ENCODE results near the gene SPACA6.

Gene SPACA6

DNA sequence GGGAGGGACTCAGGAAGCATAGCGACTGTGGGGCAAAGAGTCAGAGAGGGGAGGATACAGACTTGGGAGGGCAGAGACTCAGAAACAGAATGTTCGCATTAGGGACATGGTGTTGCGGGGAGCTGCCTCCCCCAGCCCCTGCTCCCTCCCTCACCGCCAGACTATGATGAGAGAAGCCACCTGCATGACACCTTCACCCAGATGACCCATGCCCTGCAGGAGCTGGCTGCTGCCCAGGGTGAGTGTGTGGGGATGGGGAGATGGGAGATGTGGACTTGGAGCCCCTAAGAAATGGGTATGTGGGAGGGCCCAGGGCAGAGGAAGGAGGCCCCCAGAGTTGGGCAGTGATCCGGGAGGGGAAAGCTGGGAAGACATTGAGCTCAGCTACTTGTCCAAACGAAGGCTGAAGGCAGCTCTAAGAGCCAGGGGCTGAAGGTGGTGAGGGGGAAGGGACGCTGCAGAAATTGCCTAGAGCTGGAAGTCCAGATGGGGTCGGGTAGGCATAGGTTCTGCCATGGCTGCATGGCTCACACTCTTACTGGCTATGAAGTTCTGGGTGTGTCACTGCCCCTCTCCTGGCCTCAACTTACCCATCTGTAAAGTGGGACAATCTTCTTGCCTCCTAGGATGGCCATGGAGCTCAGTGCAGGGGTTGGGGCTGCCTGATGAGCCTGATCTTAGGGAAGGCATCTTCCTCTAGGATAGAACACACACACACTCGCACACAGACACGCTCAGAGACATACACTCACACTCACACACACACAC is 1.4 kb downstream of the SPACA6 start:
- H3K4me1 ChIP-seq (ENCODE audit: insufficient read depth, low read length), result no peaks in the 10 kb centered on the region; the same call in 1 of the 2 replicates
- no peaks in the 10 kb centered on the region for H3K36me3 ChIP-seq (ENCODE audit: insufficient read depth, low read length)
- no peaks in the 10 kb centered on the region for H3K9me3 ChIP-seq (ENCODE audit: control insufficient read depth, insufficient read depth, low read length)
- H3K9ac ChIP-seq (ENCODE audit: low read depth, low read length), result no peak overlapping the region

DNA sequence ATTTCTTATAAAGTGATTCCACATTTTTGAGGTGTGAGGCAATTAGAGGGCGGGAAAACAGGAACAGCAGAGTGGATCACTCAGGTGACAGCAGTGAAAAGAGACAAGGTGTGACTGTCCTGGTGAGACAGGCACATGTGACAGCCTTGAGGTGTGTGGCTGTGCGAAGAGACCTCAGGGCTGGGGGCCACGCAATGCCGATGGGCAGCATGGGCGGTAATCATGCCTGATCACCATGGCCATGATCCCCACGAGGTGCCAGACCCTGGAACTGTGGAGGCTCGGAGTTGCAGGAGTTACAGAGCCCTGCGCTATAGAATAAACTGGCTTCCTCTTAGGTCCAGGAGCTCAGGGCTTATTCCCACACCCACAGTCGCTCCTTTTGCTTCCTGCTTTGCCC is 2.0 kb downstream of the SPACA6 start:
- Histone ChIP-seq H3K9ac (ENCODE audit: low read depth, low read length) (no peak overlapping the region), H3K4me1 (ENCODE audit: insufficient read depth, low read length) (no peaks in the 10 kb centered on the region; the same call in 1 of the 2 replicates), H3K9me3 (ENCODE audit: control insufficient read depth, insufficient read depth, low read length) (no peaks in the 10 kb centered on the region), H3K36me3 (ENCODE audit: insufficient read depth, low read length) (no peaks in the 10 kb centered on the region)

DNA sequence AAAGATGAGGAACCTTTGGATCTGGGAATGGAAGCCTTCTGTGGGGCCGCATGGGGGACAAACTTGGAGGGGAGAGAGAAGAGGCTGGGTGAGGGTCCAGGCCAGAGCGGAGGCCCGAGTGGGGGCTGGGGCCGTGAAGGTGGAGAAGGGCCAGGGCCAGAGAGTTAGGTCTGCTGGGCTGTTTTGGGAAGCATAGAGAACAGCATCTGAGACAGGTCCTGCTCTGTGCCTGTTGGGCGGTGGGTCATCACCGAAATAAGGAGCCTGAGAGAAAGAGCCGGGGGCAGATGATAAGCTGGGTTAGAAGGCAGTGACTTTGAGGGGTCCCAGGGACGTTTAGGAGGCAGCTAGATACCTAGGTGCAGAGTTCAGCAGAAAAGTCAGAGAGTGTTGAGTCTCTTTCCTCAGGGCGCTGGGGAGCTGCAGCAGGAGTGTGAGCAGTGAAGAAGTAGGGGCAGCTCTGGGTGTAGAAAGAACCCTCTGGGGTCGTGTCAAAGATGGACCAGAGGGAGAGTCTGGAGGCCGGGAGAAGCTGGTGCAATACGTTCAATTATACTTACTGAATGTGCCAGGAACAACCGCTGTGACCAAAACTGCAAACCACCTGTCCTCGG is 2.7 kb downstream of the SPACA6 start:
- Histone ChIP-seq H3K9ac (ENCODE audit: low read depth, low read length) (no peak overlapping the region), H3K4me1 (ENCODE audit: insufficient read depth, low read length) (no peaks in the 10 kb centered on the region; the same call in 1 of the 2 replicates), H3K9me3 (ENCODE audit: control insufficient read depth, insufficient read depth, low read length) (no peaks in the 10 kb centered on the region), H3K36me3 (ENCODE audit: insufficient read depth, low read length) (no peaks in the 10 kb centered on the region)

DNA sequence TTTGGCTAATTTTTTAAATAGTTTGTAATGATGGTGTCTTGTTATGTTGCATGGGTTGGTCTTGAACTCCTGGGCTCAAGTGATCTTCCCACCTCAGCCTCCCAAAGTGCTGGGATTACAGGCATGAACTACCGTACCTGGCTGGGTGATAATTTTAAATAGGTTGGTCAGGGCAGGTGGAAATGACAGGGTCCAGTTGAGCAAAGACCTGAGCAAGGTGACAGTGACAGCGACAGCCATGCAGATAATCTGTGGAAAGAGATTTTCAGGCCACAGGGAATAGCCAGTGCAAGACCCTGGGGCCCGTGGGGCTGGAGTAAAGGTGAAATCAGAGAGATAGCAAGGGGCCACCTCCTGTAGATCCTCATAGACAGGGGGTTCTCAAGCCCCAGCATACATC is 3.5 kb downstream of the SPACA6 start:
- no peaks in the 10 kb centered on the region for H3K9me3 ChIP-seq (ENCODE audit: control insufficient read depth, insufficient read depth, low read length)
- peaks cover 5% of the 10 kb centered on the region; the same call in 1 of the 2 replicates for H3K4me1 ChIP-seq (ENCODE audit: insufficient read depth, low read length)
- no peaks in the 10 kb centered on the region for H3K36me3 ChIP-seq (ENCODE audit: insufficient read depth, low read length)
- no peak overlapping the region for H3K9ac ChIP-seq (ENCODE audit: low read depth, low read length)

DNA sequence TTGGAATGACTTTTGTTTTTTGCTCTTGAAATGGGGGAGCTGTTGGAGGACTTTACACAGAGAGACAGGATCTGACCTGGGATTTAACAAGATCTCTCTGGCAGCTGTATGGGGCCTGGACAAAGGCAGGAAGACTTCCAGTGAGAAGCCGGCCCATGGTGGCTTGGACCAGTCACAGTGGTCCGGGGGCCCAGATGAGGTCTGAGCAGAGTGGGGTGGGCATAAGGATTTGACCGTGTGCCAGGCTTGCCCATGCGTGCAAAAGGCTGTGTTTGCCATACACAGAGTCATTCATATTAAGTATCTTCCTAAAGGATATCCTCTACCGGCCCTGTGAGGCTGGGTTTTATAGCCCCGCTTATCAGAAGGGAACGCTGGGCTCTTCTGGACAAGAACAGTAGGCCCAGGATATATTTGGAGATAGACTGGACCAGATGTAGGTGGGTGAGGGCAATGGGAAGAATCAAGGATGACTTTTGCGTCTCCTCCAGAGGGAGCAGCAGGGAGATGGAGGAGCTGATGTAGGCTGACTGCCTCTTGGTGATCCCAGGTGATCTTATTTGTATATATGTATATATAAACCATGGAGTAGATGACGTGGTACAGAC is 4.1 kb downstream of the SPACA6 start:
- no peak overlapping the region for H3K9ac ChIP-seq (ENCODE audit: low read depth, low read length)
- H3K9me3 ChIP-seq (ENCODE audit: control insufficient read depth, insufficient read depth, low read length), result no peaks in the 10 kb centered on the region
- peaks cover 7% of the 10 kb centered on the region; the same call in 1 of the 2 replicates for H3K4me1 ChIP-seq (ENCODE audit: insufficient read depth, low read length)
- H3K36me3 ChIP-seq (ENCODE audit: insufficient read depth, low read length), result no peaks in the 10 kb centered on the region

DNA sequence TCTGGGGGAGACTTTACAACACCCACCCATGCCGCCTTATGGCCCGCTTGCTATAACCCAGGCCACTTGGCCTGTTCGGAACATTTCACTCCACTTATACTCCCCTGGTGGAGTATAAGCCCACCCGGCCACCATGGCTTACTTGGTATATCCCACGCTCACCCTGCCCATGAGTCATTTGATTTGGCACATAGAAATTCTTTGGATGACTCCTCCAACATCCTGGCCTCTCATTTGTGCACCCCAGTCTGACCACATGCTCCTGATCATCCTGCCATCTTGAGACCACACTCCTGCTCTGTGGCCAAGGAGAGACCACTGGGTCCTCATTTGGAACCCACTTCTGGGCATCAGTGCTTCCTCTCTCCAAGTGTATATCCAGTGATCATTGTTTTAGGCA is 5.2 kb downstream of the SPACA6 start:
- no peak overlapping the region for H3K9ac ChIP-seq (ENCODE audit: low read depth, low read length)
- no peaks in the 10 kb centered on the region for H3K36me3 ChIP-seq (ENCODE audit: insufficient read depth, low read length)
- H3K9me3 ChIP-seq (ENCODE audit: control insufficient read depth, insufficient read depth, low read length), result no peaks in the 10 kb centered on the region
- H3K4me1 ChIP-seq (ENCODE audit: insufficient read depth, low read length), result peaks cover 7% of the 10 kb centered on the region; the same call in 1 of the 2 replicates

DNA sequence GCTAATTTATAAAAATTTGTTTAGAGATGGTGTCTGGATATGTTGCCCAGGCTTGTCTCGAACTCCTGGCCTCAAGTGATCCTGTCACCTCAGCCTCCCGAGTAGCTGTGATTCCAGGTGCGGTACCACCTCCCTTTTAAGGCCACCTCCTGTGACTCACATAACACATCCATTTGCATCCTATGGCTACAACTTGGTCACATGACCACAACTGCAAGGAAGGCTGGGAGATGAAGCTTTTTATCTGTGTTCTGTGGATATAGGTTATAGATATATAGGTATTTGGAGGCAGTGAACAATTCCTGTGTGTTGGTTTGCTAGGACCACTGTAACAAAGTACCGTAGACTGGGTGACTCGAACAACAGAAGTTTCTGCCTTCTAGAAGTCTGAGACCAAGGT is 6.0 kb downstream of the SPACA6 start:
- no peaks in the 10 kb centered on the region for H3K36me3 ChIP-seq (ENCODE audit: insufficient read depth, low read length)
- peaks cover 7% of the 10 kb centered on the region; the same call in 1 of the 2 replicates for H3K4me1 ChIP-seq (ENCODE audit: insufficient read depth, low read length)
- H3K9ac ChIP-seq (ENCODE audit: low read depth, low read length), result no peak overlapping the region
- no peaks in the 10 kb centered on the region for H3K9me3 ChIP-seq (ENCODE audit: control insufficient read depth, insufficient read depth, low read length)

DNA sequence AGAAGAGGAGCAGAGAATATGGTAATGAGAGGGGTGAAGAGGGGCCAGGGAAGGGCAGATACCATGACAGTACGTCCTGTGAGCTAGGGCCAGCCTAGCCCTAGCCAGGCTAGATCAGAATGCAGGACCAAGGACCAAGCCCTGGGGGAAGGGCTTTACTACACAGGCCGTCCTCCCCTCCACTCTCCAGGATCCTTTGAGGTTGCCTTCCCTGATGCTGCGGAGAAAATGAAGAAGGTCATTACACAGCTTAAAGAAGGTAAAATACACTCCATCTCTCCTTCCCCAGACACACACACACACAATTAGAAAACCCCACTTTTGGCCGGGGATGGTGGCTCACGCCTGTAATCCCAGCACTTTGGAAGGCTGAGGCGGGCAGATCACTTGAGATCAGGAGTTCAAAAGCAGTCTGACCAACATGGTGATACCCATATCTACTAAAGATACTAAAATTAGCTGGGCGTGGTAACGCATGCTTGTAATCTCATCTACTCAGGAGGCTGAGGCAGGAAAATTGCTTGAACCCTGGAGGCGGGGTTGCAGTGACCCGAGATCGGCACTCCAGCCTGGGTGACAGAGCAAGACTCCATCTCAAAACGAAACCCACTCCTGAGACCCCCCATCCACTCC is 8.5 kb downstream of the SPACA6 start:
- H3K9ac ChIP-seq (ENCODE audit: low read depth, low read length), result peak overlapping the region; percentile 78
- no peaks in the 10 kb centered on the region for H3K9me3 ChIP-seq (ENCODE audit: control insufficient read depth, insufficient read depth, low read length)
- peaks cover 7% of the 10 kb centered on the region; the same call in 1 of the 2 replicates for H3K4me1 ChIP-seq (ENCODE audit: insufficient read depth, low read length)
- H3K36me3 ChIP-seq (ENCODE audit: insufficient read depth, low read length), result no peaks in the 10 kb centered on the region

DNA sequence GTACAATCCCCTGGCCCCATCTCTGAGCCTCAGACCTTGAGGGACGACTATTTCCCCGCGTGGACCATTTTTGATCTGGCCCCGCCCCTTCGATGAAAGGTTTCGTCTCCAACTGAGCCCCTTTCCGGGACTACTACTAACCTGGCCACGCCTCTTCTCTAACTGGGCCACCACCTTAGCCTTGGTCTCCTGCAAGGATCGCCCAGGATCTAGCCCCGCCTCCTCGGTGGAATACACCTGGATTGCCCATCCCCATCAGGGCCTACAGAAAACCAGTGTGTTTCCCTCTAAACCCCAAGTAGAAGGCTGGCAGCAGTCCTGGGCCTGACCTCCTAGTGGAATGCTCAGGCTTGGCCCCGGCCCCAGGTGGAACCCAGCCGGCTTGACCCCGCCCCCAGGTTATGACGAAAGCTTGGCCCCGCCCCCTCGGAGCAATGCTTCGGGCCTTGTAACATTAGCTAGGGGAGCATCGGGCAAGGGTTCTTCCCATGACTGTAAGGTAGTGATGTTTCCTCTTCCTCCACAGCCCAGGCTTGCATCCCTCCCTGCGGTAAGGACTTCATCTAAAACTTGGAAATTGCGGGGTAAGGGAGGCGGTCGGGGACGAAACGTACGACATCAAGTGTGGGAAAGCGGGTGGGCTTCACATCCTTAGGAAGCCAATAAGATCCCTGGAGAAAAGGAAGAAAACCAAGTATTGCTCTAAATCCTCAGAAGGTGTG is 9.1 kb downstream of the SPACA6 start:
- Histone ChIP-seq H3K9me3 (ENCODE audit: control insufficient read depth, insufficient read depth, low read length) (no peaks in the 10 kb centered on the region), H3K9ac (ENCODE audit: low read depth, low read length) (peak overlapping the region; percentile 78), H3K36me3 (ENCODE audit: insufficient read depth, low read length) (no peaks in the 10 kb centered on the region), H3K4me1 (ENCODE audit: insufficient read depth, low read length) (peaks cover 7% of the 10 kb centered on the region; the same call in 1 of the 2 replicates)

DNA sequence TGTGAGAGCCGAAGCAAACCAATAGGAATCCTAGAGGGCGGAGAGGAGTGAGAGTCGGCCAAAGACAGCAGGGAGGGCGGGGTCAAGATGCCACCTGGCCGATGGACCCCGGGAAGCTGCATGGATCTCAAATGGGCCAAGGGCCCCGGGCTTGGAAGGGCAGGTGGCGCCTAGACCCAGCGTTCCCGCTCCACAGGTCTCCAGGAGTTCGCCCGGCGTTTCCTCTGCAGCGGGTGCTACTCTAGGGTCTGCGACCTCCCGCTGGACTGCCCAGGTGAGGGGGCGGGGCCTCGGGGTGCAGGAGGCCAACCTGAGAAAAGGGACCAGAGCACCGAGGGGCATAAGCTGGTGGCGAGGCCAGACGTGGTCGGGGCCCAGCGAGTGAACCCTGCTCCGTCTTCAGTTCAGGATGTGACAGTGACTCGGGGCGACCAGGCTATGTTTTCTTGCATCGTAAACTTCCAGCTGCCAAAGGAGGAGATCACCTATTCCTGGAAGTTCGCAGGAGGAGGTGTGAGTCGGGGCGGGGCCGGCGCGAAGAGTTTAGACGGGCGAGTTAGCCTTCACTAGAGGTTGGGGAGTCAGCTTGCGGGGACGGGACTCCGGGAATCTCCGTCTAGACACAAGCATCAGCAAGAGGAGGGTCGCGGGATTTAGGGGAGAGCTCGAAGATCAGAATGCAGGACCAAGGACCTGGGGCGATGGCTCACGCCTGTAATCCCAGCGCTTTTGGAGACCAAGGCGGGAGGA is 9.9 kb downstream of the SPACA6 start:
- no peaks in the 10 kb centered on the region for H3K9me3 ChIP-seq (ENCODE audit: control insufficient read depth, insufficient read depth, low read length)
- H3K4me1 ChIP-seq (ENCODE audit: insufficient read depth, low read length), result peaks cover 7% of the 10 kb centered on the region; the same call in 1 of the 2 replicates
- no peaks in the 10 kb centered on the region for H3K36me3 ChIP-seq (ENCODE audit: insufficient read depth, low read length)
- peak overlapping the region; percentile 78; the same call in 1 of the 2 replicates for H3K9ac ChIP-seq (ENCODE audit: low read depth, low read length)

DNA sequence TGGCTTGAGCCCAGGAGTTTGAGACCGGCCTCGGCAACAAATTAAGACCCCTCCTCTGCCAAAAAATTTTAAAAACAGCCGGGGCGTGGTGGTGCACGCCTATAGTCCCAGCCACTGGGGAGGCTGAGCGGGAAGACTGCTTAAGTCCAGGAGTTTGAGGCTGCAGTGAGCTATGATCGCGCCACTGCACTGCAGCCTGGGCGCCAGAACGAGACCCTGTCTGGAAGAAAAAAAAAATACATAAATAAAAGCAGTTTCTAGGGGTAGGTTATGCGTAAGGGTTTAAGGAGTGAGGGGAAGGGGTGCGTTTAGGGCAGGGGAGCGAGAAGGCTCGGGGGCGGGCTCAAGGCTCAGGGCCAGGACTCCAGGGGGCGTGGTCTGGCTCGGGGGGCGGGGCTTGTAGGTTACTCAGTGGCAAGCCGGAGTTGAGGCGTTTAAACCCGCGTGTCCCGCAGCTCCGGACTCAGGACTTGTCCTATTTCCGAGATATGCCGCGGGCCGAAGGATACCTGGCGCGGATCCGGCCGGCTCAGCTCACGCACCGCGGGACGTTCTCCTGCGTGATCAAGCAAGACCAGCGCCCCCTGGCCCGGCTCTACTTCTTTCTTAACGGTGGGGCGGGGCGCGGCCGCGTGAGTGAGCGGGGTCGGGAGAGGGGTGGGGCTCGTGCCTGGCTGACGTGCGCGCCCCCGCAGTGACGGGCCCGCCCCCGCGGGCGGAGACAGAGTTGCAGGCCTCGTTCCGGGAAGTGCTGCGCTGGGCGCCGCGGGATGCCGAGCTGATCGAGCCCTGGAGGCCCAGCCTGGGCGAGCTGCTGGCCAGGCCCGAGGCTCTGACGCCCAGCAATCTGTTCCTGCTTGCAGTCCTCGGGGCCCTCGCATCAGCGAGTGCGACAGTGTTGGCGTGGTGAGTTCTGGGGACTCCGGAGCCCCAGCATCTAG is 10.7 kb downstream of the SPACA6 start:
- Histone ChIP-seq H3K9ac (ENCODE audit: low read depth, low read length) (peak overlapping the region; percentile 78), H3K4me1 (ENCODE audit: insufficient read depth, low read length) (peaks cover 7% of the 10 kb centered on the region; the same call in 1 of the 2 replicates), H3K9me3 (ENCODE audit: control insufficient read depth, insufficient read depth, low read length) (no peaks in the 10 kb centered on the region), H3K36me3 (ENCODE audit: insufficient read depth, low read length) (no peaks in the 10 kb centered on the region)

DNA sequence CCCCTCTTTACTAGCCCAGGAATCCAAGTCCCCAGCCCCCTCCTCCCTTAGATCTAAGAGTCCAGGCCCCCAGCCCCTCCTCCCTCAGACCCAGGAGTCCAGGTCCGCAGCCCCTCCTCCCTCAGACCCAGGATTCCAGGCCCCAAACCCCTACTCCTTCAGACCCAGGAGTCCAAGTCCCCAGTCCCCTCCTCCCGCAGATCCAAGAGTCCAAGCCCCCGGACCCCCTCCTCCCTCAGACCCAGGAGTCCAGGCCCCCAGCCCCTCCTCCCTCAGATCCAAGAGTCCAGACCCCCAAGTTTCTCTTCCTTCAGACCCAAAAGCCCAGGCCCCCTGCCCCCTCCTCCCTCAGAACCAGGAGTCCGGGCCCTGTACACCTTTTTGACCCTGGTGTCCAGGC is 11.5 kb downstream of the SPACA6 start:
- peak overlapping the region; percentile 78 for H3K9ac ChIP-seq (ENCODE audit: low read depth, low read length)
- no peaks in the 10 kb centered on the region for H3K9me3 ChIP-seq (ENCODE audit: control insufficient read depth, insufficient read depth, low read length)
- H3K4me1 ChIP-seq (ENCODE audit: insufficient read depth, low read length), result peaks cover 7% of the 10 kb centered on the region; the same call in 1 of the 2 replicates
- H3K36me3 ChIP-seq (ENCODE audit: insufficient read depth, low read length), result no peaks in the 10 kb centered on the region
